ENCODE results near the gene HTN1.
"Not testable (repeated sequence)": the region's sequence is repeated elsewhere in the genome, so short reads cannot be mapped to it uniquely, and the experiment has no call there.

Gene HTN1

GRCh38 chr4:70050138-70050537 is at the start of gene HTN1:
TSS of gene HTN1 (plus strand) at chr4:70050438. CDS start at chr4:70053077, 2,639 bp downstream.
- DNase-seq = not testable (repeated sequence)

GRCh38 chr4:70000711-70001110 is 49.5 kb upstream of the HTN1 start:
- DNase-seq = no peak

GRCh38 chr4:70002507-70002906 is 47.7 kb upstream of the HTN1 start:
- no peak for DNase-seq

- no peak for DNase-seq
These were observed 41.5 kb upstream of the HTN1 start for GRCh38 chr4:70008771-70009170.

DNA sequence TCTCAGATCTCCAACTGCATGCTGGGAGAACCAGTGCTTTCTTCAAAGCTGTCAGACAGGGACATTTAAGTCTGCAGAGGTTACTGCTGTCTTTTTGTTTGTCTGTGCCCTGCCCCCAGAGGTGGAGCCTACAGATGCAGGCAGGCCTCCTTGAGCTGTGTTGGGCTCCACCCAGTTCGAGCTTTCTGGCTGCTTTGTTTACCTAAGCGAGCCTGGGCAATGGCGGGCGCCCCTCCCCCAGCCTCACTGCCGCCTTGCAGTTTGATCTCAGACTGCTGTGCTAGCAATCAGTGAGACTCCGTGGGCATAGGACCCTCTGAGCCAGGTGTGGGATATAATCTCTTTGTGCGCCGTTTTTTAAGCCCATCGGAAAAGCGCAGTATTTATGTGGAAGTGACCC is 31.2 kb upstream of the HTN1 start:
- not testable (repeated sequence) for DNase-seq

GRCh38 chr4:70023218-70023617 is 27.0 kb upstream of the HTN1 start:
- DNase-seq = no peak

- no peak for DNase-seq
These were observed 23.2 kb upstream of the HTN1 start for GRCh38 chr4:70027011-70027410.

DNA sequence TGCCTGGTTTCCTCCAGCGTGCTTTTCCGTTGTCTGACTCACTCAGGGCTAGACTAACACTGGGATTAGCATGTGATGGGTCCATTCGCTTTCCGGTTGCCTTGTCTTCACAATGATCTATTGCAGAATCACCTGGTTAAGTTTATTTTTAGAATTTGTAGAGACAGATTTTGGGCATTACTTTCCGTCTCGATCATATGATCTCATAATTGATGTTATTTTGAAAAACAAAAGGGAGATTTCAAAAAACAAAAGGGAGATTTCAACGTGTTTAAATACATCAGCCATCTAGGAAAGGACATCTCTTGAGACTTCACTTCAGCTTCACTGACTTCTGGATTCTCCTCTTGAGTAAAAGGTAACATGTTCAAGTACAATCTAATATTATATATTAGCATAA is 22.1 kb upstream of the HTN1 start, which contains the start of gene HTN3:
Gene HTN3 (plus strand): TSS at position 301 of the 400 bp plus-strand sequence. CDS start 2,282 bp downstream, outside the sequence.
- not testable (repeated sequence) for DNase-seq

DNA sequence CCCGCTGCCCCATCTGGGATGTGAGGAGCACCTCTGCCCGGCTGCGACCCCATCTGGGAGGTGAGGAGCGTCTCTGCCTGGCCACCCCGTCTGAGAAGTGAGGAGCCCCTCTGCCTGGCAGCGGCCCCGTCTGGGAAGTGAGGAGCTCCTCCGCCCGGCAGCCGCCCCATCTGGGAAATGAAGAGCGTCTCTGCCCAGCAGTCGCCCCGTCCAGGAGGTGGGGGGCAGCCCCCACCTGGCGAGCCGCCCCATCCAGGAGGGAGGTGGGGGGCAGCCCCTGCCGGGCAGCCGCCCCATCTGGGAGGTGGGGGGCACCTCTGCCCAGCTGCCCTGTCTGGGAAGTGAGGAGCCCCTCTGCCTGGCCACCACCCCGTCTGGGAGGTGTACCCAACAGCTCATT is 12.7 kb upstream of the HTN1 start:
- not testable (repeated sequence) for DNase-seq

DNA sequence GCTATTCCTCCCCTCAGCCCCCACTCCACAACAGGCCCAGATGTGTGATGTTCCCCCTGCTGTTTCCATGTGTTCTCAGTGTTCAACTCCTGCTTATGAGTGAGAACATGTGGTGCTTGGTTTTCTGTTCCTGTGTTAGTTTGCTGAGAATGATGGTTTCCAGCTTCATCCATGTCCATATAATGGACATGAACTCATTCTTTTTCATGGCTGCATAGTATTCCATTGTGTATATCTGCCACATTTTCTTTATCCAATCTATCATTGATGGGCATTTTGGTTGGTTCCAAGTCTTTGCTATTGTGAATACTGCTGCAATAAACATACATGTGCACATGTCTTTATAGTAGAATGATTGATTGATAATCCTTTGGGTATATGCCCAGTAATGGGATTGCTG is 10.3 kb upstream of the HTN1 start:
- not testable (repeated sequence) for DNase-seq

- no peak for DNase-seq
These were observed 8.5 kb upstream of the HTN1 start for GRCh38 chr4:70041652-70042286.

DNA sequence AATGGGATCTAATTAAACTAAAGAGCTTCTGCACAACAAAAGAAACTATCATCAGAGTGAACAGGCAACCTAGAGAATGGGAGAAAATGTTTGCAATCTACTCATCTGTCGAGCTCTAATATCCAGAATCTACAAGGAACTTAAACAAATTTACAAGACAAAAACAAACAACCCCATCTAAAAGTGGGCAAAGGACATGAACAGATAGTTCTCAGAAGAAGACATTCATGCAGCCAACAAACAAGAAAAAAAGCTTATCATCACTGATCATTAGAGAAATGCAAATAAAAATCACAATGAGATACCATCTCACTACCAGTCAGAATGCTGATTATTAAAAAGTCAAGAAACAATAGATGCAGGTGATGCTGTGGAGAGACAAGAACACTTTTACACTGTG is 6.3 kb downstream of the HTN1 start:
- DNase-seq = not testable (repeated sequence)

GRCh38 chr4:70057651-70058050 is 7.4 kb downstream of the HTN1 start:
- DNase-seq = no peak

DNA sequence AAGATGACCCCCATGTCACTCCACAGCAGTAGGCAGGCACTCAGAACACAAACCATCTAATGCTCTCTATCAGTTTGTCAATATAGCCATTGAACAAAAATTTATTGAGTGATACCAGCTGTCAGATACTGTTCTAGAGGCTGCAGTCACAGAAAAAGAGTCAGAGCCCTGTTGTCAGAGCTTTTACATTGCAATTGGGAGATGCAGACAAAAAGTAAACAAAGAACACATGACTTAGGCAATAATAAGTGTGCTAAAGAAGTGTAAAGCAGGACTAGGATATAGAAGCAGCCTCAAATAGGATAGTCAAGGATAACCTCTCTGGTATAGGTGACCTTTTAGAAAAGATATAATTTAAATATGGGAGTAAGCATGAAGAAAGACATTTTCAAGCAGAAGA is 8.9 kb downstream of the HTN1 start:
- DNase-seq = no peak

GRCh38 chr4:70062000-70062399 is 11.8 kb downstream of the HTN1 start:
- no peak for DNase-seq

DNA sequence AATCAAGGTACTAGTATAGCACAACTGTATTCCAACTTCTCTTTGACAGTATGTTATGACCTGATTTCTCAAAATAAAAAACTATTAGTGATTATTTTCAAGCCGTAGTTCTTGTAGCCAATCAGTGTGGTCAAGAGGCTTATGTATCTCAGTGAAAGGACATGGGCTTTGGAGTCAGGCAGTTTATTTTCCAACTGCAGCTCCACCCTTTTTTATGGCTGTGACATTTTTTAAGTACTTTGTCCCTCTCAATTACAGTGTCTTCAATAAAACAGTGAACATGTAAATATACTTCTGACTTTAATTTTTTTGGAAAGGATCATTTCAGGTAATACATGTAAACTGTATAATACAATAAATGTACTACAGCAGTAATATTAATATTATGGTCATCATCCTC is 30.0 kb downstream of the HTN1 start:
- DNase-seq = no peak

GRCh38 chr4:70099206-70099605 is 49.0 kb downstream of the HTN1 start:
- DNase-seq = no peak

All from activated effector memory CD4-positive, alpha-beta T cell treated with anti-CD3 and anti-CD28 coated beads, Interleukin-2, amount 50 U/mL, for 16 hours (primary cell).